GM21529 (cell line): ENCODE data around the gene MX1.

Source experiments
- ATAC-seq: cut with Tn5 transposase; IDR thresholded peaks from one replicate; pipeline ENCODE4 v1.9.1; 2021; ENCODE audit not compliant: unreplicated experiment

MX1 gene, protein sequence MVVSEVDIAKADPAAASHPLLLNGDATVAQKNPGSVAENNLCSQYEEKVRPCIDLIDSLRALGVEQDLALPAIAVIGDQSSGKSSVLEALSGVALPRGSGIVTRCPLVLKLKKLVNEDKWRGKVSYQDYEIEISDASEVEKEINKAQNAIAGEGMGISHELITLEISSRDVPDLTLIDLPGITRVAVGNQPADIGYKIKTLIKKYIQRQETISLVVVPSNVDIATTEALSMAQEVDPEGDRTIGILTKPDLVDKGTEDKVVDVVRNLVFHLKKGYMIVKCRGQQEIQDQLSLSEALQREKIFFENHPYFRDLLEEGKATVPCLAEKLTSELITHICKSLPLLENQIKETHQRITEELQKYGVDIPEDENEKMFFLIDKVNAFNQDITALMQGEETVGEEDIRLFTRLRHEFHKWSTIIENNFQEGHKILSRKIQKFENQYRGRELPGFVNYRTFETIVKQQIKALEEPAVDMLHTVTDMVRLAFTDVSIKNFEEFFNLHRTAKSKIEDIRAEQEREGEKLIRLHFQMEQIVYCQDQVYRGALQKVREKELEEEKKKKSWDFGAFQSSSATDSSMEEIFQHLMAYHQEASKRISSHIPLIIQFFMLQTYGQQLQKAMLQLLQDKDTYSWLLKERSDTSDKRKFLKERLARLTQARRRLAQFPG

DNA sequence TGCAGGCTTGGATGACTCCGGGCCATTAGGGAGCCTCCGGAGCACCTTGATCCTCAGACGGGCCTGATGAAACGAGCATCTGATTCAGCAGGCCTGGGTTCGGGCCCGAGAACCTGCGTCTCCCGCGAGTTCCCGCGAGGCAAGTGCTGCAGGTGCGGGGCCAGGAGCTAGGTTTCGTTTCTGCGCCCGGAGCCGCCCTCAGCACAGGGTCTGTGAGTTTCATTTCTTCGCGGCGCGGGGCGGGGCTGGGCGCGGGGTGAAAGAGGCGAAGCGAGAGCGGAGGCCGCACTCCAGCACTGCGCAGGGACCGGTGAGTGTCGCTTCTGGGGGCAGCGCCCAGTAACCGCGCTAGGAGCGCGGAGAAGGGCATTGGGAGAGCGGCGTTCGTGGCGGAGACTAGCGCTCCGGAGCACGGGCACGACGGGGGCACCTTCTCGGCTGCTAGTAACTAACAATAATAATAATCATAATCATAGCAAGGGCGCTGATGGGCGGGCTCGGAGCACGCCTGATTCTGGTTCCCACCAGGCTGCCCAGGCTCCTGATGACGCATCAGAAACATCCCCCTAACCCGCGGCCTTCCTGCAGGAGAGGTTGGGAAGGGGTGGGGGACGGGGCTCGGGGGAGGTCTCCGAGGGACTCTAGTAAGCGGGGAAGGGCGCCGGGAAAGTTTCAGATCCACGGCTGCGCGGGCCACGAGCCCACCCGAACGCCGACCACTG lies at the start of gene MX1:
MX1 (plus strand) TSS at position 286 of the 722 bp plus-strand sequence. CDS start 5,832 bp downstream, outside the sequence.
- ATAC-seq = peak; percentile 84

DNA sequence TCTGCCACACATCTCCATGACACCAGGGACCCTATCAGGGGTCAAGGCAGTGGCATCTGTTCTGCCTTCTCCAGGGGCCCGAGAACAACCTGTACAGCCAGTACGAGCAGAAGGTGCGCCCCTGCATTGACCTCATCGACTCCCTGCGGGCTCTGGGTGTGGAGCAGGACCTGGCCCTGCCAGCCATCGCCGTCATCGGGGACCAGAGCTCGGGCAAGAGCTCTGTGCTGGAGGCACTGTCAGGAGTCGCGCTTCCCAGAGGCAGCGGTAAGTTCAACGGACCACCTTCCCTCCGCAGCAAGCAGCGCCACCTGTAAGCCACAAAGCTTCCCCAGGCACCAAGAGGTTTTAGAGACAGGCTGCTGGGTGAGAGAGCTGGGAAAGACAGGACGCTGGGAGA lies 48.3 kb upstream of the MX1 start:
- ATAC-seq = no peak

DNA sequence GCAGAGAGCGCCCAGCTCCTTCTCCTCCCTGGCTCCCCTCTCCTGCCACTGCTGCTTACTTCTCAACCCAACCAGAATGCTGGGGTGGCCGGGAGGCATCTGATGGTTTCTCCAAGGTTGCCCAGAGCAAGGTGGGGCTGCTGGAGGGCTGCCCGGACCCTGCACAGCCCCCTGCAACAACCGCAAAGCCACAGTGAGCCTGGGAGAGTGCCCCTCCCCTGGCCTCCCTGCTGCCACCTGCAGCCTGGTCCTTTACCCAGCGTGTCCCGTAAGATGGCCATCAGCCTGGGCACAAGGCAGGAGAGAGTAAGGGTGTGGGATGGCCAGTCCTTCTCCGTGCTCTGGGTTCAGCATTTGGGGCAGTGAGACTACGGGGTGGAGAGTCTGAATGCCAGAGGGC lies 47.2 kb upstream of the MX1 start:
- no peak for ATAC-seq

DNA sequence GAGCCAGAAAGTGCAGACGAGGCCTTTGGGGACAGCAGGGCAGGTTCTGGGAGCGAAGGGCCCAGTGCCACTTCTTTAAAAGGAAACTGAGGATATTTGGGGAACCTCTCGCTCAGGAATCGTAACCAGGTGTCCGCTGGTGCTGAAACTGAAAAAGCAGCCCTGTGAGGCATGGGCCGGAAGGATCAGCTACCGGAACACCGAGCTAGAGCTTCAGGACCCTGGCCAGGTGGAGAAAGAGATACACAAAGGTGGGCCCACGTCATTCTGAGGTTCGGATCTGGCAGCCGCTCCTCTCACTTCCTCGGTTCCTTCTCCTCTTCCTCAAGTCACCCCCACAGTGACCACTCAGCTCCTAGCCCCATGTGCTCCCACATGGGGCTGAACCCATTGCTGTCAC lies 46.1 kb upstream of the MX1 start:
- no peak for ATAC-seq

DNA sequence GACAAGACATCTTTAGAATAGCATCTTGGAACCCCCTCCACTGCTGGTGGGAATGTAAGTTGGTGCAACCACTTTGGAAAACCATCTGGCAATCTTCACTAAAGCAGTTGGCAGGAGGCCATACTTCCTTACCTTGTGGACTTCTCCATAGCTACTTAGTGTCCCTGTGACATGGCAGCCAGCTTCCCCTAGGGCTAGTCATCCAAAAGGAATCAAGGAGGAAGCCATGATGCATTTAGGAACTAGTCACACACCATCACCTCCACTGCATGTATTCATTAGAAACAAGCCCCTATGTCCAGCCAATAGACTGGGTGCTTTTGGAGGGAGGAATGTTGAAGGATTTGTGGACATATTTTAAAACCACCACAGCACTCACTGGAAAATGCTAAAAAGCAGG lies 44.3 kb upstream of the MX1 start:
- ATAC-seq = no peak

DNA sequence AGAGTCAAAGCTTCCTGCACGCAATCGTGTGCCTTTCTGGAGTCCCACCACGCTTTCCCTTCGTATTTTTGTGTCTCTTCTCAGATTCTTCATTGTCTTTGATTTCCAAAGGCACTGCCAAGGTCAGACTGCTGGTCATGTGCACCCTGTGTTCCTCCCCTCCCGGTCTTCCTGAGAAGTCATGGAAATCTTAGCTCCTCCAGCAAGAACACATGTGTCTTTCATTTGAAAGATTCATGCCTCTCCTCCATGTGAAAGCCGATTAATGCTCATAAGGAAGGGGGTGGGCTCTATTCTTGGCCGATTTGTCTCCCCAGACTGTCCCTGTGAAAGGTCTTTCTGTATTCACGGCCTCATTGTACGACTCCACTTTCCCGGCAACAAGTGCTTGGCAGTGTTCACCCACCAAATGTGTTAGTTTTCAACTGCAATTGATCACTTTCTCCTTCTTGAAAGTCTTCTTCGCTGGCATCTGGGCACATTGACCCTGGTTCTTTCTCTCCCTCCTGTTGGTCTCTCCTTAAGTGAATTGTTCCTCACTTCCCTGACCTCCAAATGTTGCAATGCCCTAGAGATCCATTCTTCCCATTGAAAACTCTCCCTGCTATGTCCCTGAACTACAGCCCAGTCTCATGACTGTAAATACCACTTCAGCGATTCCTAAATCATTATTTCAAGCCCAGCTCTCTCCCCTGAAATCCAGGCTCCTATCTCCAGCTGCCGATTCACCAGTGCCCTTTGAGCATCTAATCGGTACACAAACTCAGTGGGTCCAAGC lies 38.8 kb upstream of the MX1 start:
- ATAC-seq = no peak

DNA sequence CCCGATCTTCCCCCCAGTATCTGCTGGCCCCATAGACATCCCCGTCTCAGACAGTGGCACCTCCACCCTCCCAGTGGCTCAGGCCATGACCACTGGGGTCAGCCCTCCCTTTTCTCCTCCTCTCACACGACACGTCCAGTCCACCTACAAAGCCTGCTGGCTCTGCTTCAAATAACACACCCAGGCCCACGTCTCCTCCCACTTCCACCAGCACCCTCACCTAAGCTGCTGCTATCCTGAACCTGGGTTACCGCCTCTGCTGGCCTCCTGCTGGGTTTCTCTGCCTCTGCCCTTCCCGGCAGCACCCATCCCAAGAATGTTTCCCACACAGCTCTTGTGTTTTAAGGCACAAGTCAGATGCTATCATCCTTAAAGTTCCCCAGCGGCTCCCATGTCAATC lies 38.2 kb upstream of the MX1 start:
- ATAC-seq = no peak

DNA sequence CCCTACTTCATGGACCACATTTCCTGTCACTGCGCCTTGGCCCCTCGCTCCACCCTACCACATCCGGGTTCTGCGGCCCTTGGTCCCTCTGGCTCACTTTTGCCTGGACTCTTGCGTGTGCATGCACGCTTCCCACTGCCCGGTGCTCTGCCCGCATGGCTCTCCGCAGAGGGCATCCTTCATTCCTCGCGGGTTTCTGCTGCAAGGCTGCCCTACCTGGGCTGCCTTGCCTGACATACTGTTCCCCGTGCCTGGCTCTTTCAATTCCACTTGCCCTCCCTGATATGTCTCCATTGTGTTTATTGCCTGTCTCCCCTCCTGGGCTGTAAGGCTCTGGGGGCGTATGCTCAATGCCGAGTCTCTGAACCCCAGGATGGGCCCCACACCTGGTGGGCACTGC lies 37.8 kb upstream of the MX1 start:
- no peak for ATAC-seq

DNA sequence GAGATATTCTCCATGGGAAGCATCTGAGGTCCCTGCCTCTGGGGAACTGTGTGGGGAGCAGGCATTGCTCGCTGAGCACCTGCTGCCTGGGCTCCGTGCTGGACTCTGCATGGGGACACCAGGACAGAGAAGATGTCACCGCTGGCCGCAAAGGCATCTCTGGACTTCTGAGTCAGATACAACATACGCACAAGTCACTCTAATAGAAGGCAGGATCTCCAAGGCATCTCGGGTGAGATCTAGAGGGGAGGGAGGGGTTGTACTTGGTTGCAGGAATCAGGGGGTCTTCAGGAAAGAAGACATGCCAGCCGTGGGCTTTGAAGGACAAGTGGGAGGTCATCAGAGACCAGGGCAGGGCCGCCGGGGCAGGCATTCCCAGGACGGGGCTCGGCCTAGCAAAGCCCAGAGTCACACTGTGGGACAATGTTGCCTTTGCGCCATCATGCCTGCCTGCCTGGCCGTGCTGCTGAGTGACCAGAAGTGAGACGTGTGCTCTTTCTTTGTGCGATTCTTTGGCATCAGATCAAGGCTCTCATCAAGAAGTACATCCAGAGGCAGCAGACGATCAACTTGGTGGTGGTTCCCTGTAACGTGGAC lies 35.9 kb upstream of the MX1 start:
- ATAC-seq = no peak

DNA sequence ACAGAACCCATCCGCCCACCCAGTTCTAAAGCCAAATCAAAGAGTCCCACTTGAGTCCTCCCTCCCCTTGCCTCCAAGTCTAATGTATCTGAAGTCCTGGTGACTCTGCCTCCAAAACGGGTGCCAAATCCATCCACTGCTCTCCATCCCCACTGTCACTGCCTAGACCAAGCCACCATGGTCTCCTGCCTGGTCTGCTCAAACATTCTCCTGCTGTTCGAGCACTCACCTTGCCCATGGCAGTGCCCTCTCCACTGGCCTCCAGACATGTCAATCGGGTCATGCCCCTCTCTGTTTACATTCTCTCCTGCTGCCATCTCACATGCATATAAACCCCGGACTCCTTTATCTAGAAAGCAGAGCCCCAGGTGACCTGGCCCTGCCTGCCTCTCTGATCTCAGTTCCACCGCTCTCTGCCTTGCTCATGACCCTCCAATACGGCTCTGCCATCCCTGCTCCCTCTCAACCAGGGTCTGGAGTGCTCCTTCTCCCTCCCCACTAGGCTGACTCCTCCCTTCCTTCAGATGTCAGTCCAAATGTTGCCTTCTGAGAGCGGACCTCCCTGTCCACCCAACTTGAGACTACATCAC lies 32.1 kb upstream of the MX1 start:
- no peak for ATAC-seq

DNA sequence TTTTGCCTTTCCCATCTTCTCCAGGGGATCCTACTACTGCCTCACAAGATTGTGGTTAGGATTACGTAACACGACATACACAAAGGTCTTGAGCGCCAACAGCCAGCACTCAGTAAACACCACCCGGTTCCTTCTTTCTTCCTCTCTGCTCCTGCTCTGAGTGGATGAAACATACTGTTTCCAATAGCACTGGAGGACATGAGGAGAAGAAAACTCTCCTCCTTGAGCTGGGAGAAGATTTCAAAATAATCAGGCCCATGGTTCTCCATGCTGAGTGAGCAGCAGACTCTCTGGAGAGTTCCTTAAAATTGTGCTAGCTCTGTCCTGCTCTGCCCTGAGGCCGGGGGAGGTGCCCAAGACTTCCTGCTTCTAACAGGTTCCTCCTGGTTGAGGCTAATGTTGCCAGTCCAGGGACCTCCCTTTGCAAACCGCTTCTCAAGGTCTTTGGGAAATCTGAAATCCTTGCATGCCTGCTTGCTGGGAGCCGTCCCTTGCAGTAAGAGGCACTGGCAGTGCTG lies 29.4 kb upstream of the MX1 start:
- no peak for ATAC-seq

DNA sequence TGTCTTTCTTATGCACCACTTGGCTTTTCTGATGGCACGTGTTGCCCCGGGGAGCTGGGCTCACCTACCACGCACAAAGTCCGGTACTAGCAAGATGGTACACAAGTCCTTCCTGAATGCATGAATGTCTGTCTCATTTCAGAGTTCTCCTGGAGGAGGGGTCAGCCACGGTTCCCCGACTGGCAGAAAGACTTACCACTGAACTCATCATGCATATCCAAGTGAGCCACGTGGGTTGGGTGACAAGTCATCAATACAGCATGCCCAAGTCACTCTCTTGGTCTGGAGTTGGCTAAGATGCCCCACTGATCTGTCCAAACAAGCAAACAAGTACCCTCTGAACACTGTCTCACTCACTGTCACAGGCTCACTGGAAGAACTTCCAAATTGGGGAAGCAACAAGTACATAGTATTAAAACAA lies 28.6 kb upstream of the MX1 start:
- no peak for ATAC-seq

DNA sequence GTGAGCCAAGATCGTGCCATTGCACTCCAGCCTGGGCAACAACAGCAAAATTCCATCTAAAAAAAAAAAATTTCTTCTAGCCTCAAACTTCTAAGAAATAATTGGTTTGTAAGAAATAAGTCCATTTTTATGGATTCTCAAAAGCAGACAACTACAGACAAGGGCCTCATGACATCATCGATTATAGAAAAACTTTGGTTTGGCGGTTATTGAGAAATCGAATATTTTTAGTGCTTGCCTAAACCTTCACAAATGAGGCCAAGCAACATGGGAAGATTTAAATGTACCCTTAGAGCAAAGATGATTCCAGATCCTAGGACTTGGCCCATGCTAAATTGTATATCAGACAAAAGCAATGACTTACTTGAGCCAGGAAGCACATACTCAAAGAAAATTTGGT lies 27.8 kb upstream of the MX1 start:
- ATAC-seq = no peak

DNA sequence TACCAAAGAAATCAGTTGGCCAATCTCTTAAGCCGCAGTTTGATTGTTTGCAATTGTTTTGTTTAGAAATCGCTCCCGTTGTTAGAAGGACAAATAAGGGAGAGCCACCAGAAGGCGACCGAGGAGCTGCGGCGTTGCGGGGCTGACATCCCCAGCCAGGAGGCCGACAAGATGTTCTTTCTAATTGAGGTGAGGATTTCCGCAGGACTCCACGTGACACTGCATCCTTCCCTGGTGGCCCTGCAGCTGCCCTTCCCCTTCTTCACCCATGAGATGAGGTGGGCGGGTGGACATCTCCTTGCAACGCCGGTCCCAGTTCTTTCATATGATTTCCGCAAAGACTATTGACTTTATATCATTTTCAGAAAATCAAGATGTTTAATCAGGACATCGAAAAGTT lies 27.2 kb upstream of the MX1 start:
- no peak for ATAC-seq

DNA sequence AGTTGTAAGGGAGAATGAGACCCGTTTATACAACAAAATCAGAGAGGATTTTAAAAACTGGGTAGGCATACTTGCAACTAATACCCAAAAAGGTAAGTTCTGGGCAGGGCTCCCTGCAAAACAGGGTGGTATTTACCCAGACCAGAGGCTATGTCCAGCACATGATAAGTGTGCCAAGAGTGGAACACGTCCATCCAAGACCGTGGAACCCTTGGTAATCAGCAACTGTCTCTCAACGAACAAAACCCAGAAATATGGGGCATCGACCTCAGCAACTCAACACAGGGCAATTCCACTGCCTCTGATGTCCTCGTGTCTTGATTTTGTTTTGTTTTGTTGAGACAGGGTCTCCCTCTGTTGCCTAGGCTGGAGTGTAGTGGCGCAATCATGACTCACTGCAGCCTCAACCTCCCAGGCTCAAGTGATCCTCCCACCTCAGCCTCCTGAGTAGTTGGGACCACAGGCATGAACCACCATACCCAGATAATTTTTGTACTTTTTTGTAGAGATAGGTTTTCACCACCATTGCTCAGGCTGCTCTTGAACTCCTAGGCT lies 26.7 kb upstream of the MX1 start:
- ATAC-seq = no peak

DNA sequence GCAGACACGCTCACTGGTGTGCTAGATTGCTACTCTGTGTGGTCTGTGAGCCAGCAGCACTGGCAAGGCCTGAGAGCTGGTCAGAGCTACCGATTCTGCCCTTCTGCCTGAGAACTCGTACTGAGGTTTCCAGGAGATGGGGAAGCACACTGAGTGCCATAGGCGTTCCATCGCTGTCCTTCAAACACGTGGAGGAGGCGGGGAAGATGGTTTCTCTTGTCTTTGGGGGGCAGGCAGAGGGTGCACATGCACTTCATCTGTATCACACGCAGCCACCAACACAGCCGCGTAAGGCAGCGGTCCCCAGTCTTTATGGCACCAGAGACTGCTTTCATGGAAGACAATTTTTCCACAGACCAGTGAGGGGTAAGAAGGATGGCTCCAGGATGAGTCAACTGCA lies 23.8 kb upstream of the MX1 start:
- no peak for ATAC-seq

DNA sequence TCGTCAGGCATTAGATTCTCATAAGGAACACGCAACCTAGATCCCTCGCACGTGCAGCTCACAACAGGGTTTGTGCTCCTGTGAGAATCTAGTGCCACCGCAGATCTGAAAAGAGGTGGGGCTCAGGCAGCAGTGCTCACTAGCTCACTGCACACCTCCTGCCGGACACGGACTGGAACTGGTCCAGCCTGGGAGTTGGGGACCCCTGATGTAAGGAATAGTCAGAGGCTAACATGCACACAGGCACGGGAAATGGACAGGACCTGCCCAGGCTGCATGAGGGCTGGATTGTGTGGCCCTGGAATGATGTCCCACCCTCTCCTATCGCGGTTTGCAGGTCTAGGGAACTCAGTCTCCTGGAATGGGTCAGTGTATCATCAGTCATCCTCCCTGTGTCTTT lies 23.2 kb upstream of the MX1 start:
- no peak for ATAC-seq

DNA sequence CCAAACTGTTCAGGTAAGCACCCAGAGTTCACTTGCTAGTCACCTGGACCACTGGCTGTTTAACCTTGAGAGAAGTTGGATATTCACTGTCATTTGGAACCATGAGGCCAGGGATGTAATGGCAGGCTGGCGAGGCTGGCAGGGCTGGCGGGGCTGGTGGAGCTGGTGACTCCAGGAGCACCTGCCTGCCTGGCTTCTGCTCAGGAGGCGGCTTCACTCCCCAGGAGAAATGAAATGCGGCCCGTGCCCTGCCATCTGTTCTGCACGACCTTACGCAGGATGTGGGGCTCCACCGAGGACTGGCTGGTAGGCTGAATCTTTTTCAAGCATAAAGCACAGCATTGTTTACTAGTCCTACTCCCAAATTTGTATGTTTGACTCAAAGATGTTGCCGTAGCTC lies 22.7 kb upstream of the MX1 start:
- ATAC-seq = no peak

DNA sequence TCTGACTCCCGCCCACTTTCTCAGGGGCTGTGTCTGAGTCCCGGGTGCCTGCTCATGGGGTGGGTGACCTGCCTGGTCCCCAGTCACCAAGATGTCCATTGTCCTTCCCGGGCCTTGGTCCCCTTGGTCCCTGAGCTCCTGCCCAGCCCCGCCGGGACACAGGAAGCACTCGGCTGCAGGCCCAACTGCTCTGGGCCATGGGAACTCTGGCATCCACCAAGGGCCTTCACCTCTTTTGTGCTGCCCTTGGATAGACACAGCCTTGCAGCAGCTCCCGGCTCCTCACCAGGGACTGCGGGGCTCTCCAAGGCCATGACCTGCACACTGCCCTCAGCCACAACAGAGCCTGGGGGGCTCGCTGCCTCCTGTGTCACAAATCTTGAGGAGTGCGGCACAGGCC lies 22.1 kb upstream of the MX1 start:
- ATAC-seq = no peak

DNA sequence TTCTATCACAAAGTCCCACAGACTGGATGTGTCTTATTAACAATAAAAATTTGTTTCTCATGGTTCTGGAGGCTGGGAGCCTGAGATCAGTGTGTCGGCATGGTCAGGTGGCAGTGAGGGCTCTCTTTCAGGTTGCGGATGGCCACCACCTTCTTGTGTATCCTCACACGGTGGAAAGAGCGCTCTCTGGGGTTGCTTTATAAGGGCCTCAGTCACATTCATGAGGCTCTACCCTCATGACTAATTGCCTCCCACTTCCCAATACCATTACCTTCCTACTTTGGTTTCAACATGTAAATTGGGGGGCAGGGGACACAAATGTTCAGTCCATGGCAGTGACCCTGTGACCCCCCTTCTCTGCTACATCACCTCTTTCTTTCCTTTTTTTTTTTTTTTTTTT lies 20.7 kb upstream of the MX1 start:
- ATAC-seq = no peak
